HEK293 (cell line): Measurements from ENCODE around the gene CHN2.

Experiments
- CTCF ChIA-PET: fragments of 350-600 bp; formaldehyde crosslinking; extraction: SDS; loops from one replicate; lab custom pipeline; 2021; ENCODE audit warnings: antibody characterized with exemption; lab: Yijun Ruan, JAX
- POLR2A ChIA-PET: fragments of 300-600 bp; formaldehyde crosslinking; extraction: SDS; loops from one replicate; lab custom pipeline; 2020; ENCODE audit warnings: antibody characterized with exemption, inconsistent platforms; lab: Yijun Ruan, JAX
- H3K27ac ChIP-seq: fragments of 200-500 bp; sonication (Bioruptor generic); 2 replicates; pipeline ENCODE4 v1.5.1; 2014; ENCODE audit warnings: low read depth, low read length, control low read depth, inconsistent platforms; ENCODE audit errors: extremely low read depth
- H3K36me3 ChIP-seq, 2 experiments: fragments of 200-500 bp in 1 of 2; sonication (Bioruptor generic) in 1 of 2; 1 replicate in 1 of 2; 2 replicates in 1 of 2; pipeline ENCODE4 v1.5.1; 2014 to 2017; ENCODE audit warnings: inconsistent platforms in 2 of 2, low read length in 2 of 2; ENCODE audit not compliant: control insufficient read depth in 2 of 2, insufficient read depth in 1 of 2
- H3K4me1 ChIP-seq: fragments of 200-500 bp; sonication (Bioruptor generic); 2 replicates; pipeline ENCODE4 v1.5.1; 2014; ENCODE audit warnings: mild to moderate bottlenecking, low read length, inconsistent platforms; ENCODE audit not compliant: control insufficient read depth, insufficient read depth
- H3K4me3 ChIP-seq: 2 replicates; pipeline ENCODE4 v1.5.1; 2011; ENCODE audit warnings: low read depth, mild to moderate bottlenecking, control low read depth, low read length, moderate library complexity
- H3K9me3 ChIP-seq: fragments of 200-500 bp; sonication (Bioruptor generic); 2 replicates; pipeline ENCODE4 v1.5.1; 2014; ENCODE audit warnings: low read depth, low read length, inconsistent platforms; ENCODE audit not compliant: control insufficient read depth, insufficient read depth
- MEIS1 ChIP-seq: sonication (generic); formaldehyde crosslinking; IDR thresholded peaks from 2 replicates; pipeline ENCODE4 v1.8.1; 2022; ENCODE audit warnings: missing genetic modification reagents, mild to moderate bottlenecking, borderline replicate concordance
- SP2 ChIP-seq: fragments of 450-650 bp; formaldehyde crosslinking; IDR thresholded peaks from 2 replicates; pipeline ENCODE4 v1.5.1; 2016; ENCODE audit warnings: missing biosample characterization, missing genetic modification characterization
- YY2 ChIP-seq: fragments of 450-650 bp; formaldehyde crosslinking; IDR thresholded peaks from 2 replicates; pipeline ENCODE4 v1.5.1; 2016; ENCODE audit warnings: missing biosample characterization, missing genetic modification characterization
- ZBTB17 ChIP-seq: fragments of 450-650 bp; formaldehyde crosslinking; IDR thresholded peaks from 2 replicates; pipeline ENCODE4 v1.5.1; 2016; ENCODE audit warnings: missing biosample characterization, missing genetic modification characterization
- ZBTB7A ChIP-seq: fragments of 450-650 bp; formaldehyde crosslinking; IDR thresholded peaks from 2 replicates; pipeline ENCODE4 v1.5.1; 2016; ENCODE audit warnings: low read depth, missing biosample characterization, missing genetic modification characterization
- ZNF140 ChIP-seq: fragments of 450-650 bp; formaldehyde crosslinking; IDR thresholded peaks from 2 replicates; pipeline ENCODE4 v1.5.1; 2016; ENCODE audit warnings: missing biosample characterization, missing genetic modification characterization
- ZNF146 ChIP-seq: fragments of 450-650 bp; formaldehyde crosslinking; IDR thresholded peaks from 2 replicates; pipeline ENCODE4 v1.5.1; 2016; ENCODE audit warnings: missing biosample characterization, missing genetic modification characterization
- ZNF16 ChIP-seq: fragments of 450-650 bp; formaldehyde crosslinking; IDR thresholded peaks from 2 replicates; pipeline ENCODE4 v1.5.1; 2016; ENCODE audit warnings: low read depth, missing biosample characterization, missing genetic modification characterization
- ZNF221 ChIP-seq: fragments of 450-650 bp; formaldehyde crosslinking; IDR thresholded peaks from 2 replicates; pipeline ENCODE4 v1.5.1; 2017; ENCODE audit warnings: missing biosample characterization, missing genetic modification characterization, borderline replicate concordance
- ZNF239 ChIP-seq: fragments of 450-650 bp; formaldehyde crosslinking; IDR thresholded peaks from 2 replicates; pipeline ENCODE4 v1.5.1; 2016; ENCODE audit warnings: missing biosample characterization, missing genetic modification characterization
- ZNF394 ChIP-seq: fragments of 450-650 bp; formaldehyde crosslinking; IDR thresholded peaks from 2 replicates; pipeline ENCODE4 v1.5.1; 2016; ENCODE audit warnings: missing biosample characterization, missing genetic modification characterization, mild to moderate bottlenecking, moderate library complexity, borderline replicate concordance
- ZNF510 ChIP-seq: fragments of 450-650 bp; formaldehyde crosslinking; IDR thresholded peaks from 2 replicates; pipeline ENCODE4 v1.5.1; 2018; ENCODE audit warnings: mild to moderate bottlenecking, missing genetic modification characterization, missing biosample characterization; ENCODE audit not compliant: insufficient replicate concordance
- ZNF548 ChIP-seq: fragments of 450-650 bp; formaldehyde crosslinking; IDR thresholded peaks from 2 replicates; pipeline ENCODE4 v1.5.1; 2016; ENCODE audit warnings: missing biosample characterization, missing genetic modification characterization
- ZNF555 ChIP-seq: fragments of 450-650 bp; formaldehyde crosslinking; conservative IDR thresholded peaks from 2 replicates; pipeline ENCODE4 v1.5.1; 2017; ENCODE audit warnings: missing biosample characterization, mild to moderate bottlenecking, missing genetic modification characterization, inconsistent platforms
- ZNF558 ChIP-seq: fragments of 450-650 bp; formaldehyde crosslinking; IDR thresholded peaks from 2 replicates; pipeline ENCODE4 v1.5.1; 2016; ENCODE audit warnings: missing biosample characterization, missing genetic modification characterization
- ZNF560 ChIP-seq: fragments of 450-650 bp; formaldehyde crosslinking; IDR thresholded peaks from 2 replicates; pipeline ENCODE4 v1.5.1; 2017; ENCODE audit warnings: missing biosample characterization, missing genetic modification characterization, borderline replicate concordance
- ZNF600 ChIP-seq: fragments of 450-650 bp; formaldehyde crosslinking; IDR thresholded peaks from 2 replicates; pipeline ENCODE4 v1.5.1; 2016; ENCODE audit warnings: missing biosample characterization, missing genetic modification characterization
- ZNF624 ChIP-seq: fragments of 450-650 bp; formaldehyde crosslinking; IDR thresholded peaks from 2 replicates; pipeline ENCODE4 v1.5.1; 2017; ENCODE audit warnings: missing biosample characterization, missing genetic modification characterization
- ZNF707 ChIP-seq: fragments of 450-650 bp; formaldehyde crosslinking; IDR thresholded peaks from 2 replicates; pipeline ENCODE4 v1.5.1; 2016; ENCODE audit warnings: missing biosample characterization, missing genetic modification characterization
- ZNF777 ChIP-seq: fragments of 450-650 bp; formaldehyde crosslinking; IDR thresholded peaks from 2 replicates; pipeline ENCODE4 v1.5.1; 2017; ENCODE audit warnings: missing biosample characterization, missing genetic modification characterization, borderline replicate concordance
- ZNF830 ChIP-seq: fragments of 450-650 bp; IDR thresholded peaks from 2 replicates; pipeline ENCODE4 v1.5.0; 2018; ENCODE audit warnings: missing biosample characterization, missing genetic modification characterization, low read depth, mild to moderate bottlenecking, moderate library complexity
- TF ChIP-seq, protein P1 (sequence below): IDR thresholded peaks from 2 replicates; pipeline ENCODE4 v1.6.1; 2011; ENCODE audit warnings: mild to moderate bottlenecking, low read depth, low read length, borderline replicate concordance
- TF ChIP-seq, protein P2 (sequence below): fragments of 450-650 bp; formaldehyde crosslinking; IDR thresholded peaks from 2 replicates; pipeline ENCODE4 v1.5.1; 2016; ENCODE audit warnings: missing biosample characterization, missing genetic modification characterization, low read depth
- TF ChIP-seq, protein P3 (sequence below): sonication (generic); formaldehyde crosslinking; IDR thresholded peaks from 2 replicates; pipeline ENCODE4 v1.8.1; 2022; ENCODE audit warnings: mild to moderate bottlenecking, moderate library complexity, missing genetic modification reagents
- TF ChIP-seq, protein P4 (sequence below): fragments of 450-650 bp; formaldehyde crosslinking; IDR thresholded peaks from 2 replicates; pipeline ENCODE4 v1.5.1; 2016; ENCODE audit warnings: missing biosample characterization, missing genetic modification characterization

CHN2 gene

DNA sequence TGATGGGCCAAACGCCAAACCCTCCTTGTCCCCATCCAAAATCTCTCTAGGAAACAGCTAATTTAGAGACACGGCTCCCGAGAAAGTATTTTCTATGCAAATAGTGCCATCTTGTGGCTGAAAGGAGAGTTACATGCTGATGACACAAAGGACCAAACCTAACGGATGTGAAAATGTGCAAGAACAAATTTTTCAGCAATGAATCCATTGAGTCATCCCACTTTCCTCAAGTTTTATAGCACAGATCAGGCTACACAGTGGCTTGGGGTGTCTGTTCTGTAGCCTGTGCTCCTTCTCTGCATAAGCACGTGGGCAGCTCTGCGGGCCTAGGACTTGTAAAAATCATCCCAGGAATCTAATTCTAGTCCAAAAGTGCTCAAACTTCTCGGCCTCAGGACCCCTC is 214.3 kb downstream of the CHN2 start (continued):
- TF ChIP-seq ZNF221 (tag by site-specific recombination) (no peak), ZNF394 (tag by site-specific recombination) (0 out of 2 replicates have a peak, but pooled peaks have one; percentile 19), ZNF510 (tag by site-specific recombination) (no peak), ZNF140 (tag by site-specific recombination) (no peak), SP2 (no peak)
- TF ChIP-seq, protein P1, sequence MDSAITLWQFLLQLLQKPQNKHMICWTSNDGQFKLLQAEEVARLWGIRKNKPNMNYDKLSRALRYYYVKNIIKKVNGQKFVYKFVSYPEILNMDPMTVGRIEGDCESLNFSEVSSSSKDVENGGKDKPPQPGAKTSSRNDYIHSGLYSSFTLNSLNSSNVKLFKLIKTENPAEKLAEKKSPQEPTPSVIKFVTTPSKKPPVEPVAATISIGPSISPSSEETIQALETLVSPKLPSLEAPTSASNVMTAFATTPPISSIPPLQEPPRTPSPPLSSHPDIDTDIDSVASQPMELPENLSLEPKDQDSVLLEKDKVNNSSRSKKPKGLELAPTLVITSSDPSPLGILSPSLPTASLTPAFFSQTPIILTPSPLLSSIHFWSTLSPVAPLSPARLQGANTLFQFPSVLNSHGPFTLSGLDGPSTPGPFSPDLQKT = no peak
- TF ChIP-seq, protein P2, sequence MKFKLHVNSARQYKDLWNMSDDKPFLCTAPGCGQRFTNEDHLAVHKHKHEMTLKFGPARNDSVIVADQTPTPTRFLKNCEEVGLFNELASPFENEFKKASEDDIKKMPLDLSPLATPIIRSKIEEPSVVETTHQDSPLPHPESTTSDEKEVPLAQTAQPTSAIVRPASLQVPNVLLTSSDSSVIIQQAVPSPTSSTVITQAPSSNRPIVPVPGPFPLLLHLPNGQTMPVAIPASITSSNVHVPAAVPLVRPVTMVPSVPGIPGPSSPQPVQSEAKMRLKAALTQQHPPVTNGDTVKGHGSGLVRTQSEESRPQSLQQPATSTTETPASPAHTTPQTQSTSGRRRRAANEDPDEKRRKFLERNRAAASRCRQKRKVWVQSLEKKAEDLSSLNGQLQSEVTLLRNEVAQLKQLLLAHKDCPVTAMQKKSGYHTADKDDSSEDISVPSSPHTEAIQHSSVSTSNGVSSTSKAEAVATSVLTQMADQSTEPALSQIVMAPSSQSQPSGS (tag by site-specific recombination) = no peak

DNA sequence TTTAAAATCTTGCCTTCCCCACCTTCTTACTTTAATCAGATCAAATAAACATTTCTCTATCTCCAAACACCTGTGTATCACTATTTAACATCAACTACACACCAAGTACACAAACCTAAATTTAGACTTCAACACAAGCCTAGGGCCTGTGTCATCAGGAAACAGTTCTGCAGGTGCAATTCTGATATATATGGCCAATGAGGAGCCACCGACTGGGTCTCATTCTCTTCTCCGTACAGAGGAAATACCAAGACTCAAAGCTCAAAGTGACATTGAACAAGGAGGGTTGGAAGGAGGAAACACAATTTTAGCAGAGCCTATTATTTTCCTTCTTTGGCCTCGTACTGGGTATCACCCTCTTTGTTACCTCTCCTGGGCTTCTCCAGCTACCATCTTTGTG is 216.4 kb downstream of the CHN2 start:
- CTCF ChIA-PET = interaction anchor here (0.6 to 9.1 kb wide), 8 partner anchors 178 to 663 kb away, joined by 3 to 99 read pairs (median 6); no protein-coding TSS in a partner anchor
- H3K4me3 ChIP-seq = no peak overlapping the region
- no peaks in the 10 kb centered on the region for H3K9me3 ChIP-seq
- POLR2A ChIA-PET = no interaction called here
- H3K36me3 ChIP-seq = no peaks in the 10 kb centered on the region
- no peak overlapping the region for H3K27ac ChIP-seq
- no peaks in the 10 kb centered on the region for H3K4me1 ChIP-seq
- TF ChIP-seq ZNF777 (tag by site-specific recombination) (no peak), ZNF558 (no peak), ZBTB7A (tag by site-specific recombination) (no peak), ZNF600 (tag by site-specific recombination) (no peak), ZNF239 (tag by site-specific recombination) (no peak), MEIS1 (CRISPR knock-in tag) (no peak), ZNF548 (no peak), ZNF16 (tag by site-specific recombination) (no peak), ZNF830 (tag by site-specific recombination) (no peak), ZNF555 (tag by site-specific recombination) (no peak)

DNA sequence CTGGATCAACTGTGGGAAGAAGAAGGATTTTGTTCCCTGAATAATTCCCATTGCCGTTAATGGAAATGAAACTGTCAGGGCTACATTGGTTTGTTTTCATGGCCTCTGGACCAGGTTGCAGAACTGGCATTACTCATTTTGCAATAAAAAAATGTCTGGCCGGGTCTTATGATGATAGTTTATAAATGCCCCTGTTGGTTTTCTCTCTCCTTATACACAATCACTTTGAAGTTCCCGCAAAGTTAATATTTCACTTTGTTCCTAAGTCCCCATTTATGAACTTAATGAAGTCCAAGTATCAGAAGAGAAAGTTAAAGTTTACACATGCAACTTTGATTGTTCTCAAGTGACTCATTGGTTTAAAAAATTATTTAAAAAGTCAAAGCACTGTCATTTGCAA is 218.3 kb downstream of the CHN2 start:
- Histone ChIP-seq H3K4me1 (no peaks in the 10 kb centered on the region), H3K36me3 (no peaks in the 10 kb centered on the region), H3K4me3 (no peak overlapping the region), H3K27ac (no peak overlapping the region), H3K9me3 (no peaks in the 10 kb centered on the region)
- CTCF ChIA-PET = no interaction called here
- POLR2A ChIA-PET = no interaction called here
- no peak for TF ChIP-seq ZNF560 (tag by site-specific recombination)
- no peak for TF ChIP-seq ZBTB17 (tag by site-specific recombination)
- TF ChIP-seq, protein P3, sequence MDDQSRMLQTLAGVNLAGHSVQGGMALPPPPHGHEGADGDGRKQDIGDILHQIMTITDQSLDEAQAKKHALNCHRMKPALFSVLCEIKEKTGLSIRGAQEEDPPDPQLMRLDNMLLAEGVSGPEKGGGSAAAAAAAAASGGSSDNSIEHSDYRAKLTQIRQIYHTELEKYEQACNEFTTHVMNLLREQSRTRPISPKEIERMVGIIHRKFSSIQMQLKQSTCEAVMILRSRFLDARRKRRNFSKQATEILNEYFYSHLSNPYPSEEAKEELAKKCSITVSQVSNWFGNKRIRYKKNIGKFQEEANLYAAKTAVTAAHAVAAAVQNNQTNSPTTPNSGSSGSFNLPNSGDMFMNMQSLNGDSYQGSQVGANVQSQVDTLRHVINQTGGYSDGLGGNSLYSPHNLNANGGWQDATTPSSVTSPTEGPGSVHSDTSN (CRISPR knock-in tag) = no peak
- no peak for TF ChIP-seq ZNF707 (tag by site-specific recombination)
- no peak for TF ChIP-seq ZNF624 (tag by site-specific recombination)
- TF ChIP-seq ZNF146 (tag by site-specific recombination) = no peak
- TF ChIP-seq, protein P4, sequence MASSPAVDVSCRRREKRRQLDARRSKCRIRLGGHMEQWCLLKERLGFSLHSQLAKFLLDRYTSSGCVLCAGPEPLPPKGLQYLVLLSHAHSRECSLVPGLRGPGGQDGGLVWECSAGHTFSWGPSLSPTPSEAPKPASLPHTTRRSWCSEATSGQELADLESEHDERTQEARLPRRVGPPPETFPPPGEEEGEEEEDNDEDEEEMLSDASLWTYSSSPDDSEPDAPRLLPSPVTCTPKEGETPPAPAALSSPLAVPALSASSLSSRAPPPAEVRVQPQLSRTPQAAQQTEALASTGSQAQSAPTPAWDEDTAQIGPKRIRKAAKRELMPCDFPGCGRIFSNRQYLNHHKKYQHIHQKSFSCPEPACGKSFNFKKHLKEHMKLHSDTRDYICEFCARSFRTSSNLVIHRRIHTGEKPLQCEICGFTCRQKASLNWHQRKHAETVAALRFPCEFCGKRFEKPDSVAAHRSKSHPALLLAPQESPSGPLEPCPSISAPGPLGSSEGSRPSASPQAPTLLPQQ (tag by site-specific recombination) = no peak
- no peak for TF ChIP-seq YY2
- TF ChIP-seq, all 188 proteins: peak for 0
